OCI-LY3 (cell line): ENCODE results near the gene CT83.

ENCODE experiments used
- EZH2phosphoT487 ChIP-seq: fragments of 200-600 bp; shearing (Covaris generic); IDR thresholded peaks from 2 replicates; pipeline ENCODE4 v1.6.1; 2018; ENCODE audit warnings: antibody characterized with exemption, mixed run types, low read depth
- TF ChIP-seq, protein P1 (sequence below): fragments of 200-600, 300-600 bp; sonication (generic); IDR thresholded peaks from 2 replicates; pipeline ENCODE4 v1.5.1; 2014; ENCODE audit warnings: antibody characterized with exemption, low read length, low read depth

DNA sequence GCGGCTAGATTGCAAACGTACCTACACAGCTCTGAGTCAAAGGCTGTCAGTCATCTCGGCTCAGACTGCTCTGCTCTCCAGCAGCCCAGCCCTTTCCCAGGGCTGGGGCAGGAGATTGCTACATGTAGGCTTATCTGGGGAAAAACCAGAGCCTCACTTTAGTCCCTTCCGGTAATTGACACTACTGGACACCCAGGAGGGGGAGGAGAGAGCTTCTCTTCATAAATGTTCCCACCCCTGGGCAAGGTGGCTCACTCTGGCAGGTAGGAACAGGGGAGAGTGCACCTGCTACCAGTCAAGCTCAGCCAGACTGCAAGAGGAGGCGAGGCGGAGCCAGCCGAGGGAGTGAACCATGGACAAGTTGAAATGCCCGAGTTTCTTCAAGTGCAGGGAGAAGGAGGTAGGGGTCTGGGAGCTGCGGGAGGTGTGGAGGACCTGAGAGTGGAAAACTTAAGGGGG, 26.4 kb downstream of the CT83 start, which contains the start of gene SLC6A14:
- TF ChIP-seq, protein P1, sequence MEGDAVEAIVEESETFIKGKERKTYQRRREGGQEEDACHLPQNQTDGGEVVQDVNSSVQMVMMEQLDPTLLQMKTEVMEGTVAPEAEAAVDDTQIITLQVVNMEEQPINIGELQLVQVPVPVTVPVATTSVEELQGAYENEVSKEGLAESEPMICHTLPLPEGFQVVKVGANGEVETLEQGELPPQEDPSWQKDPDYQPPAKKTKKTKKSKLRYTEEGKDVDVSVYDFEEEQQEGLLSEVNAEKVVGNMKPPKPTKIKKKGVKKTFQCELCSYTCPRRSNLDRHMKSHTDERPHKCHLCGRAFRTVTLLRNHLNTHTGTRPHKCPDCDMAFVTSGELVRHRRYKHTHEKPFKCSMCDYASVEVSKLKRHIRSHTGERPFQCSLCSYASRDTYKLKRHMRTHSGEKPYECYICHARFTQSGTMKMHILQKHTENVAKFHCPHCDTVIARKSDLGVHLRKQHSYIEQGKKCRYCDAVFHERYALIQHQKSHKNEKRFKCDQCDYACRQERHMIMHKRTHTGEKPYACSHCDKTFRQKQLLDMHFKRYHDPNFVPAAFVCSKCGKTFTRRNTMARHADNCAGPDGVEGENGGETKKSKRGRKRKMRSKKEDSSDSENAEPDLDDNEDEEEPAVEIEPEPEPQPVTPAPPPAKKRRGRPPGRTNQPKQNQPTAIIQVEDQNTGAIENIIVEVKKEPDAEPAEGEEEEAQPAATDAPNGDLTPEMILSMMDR: no peak
- no peak for TF ChIP-seq EZH2phosphoT487
